ENCODE data around the gene ELF1. TPM values are rescaled to one million over a fixed set of nuclear protein-coding genes. Genes with fewer than 3 reads are reported as not detected.

ELF1 gene
- 60.4 and 61.8 TPM in 2 replicates for total RNA-seq

GRCh38 chr13:41019011-41019487 is at the start of gene ELF1:
TSS of gene ELF1 (minus strand) at chr13:41019316. CDS start at chr13:40982054, 37,262 bp downstream.

DNA sequence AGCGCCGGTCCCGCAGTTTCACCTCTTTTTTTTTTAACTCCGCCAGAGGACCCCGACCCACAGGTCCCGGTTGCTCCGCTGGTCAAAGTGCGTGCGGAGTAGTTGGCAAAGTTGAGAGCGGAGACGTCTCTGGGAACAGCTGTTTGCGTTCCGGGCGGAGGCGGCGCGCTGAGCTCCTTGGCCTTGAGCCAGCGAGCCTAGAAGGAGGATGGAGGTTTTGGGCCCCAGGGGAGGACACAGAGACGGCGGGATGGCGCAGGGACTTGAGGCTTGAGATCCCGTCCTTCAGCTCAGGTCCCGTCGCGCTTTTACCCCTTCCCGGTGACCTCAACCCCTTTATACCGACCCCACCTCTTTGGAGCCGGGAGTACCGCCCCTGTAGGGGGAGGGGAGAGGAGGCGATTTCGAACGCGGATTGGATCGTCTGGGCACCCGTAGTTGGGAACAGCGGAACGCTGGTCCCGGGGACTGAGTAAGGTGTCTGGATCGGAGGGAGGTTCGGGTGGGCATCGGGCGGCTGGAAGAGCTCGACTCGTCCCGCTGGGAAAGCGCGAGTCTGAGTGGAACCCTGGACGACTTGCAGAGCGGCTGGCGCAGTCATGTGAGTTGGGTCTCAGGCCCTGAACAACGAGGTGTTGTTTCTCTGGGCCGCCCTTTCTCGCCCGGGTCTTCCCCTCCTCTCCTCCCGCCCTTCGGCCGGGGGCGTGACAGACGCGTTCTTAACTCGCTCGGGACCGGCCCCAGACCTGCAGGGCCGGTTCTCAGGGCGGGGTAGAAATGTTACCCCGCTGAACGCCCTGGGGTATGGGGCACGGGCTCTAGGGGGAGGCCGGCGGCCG is 42.2 kb upstream of the ELF1 start, which contains the start of gene WBP4:
WBP4 (plus strand) TSS at position 435 of the 839 bp plus-strand sequence; CDS start at position 600, 165 bp downstream.

Other genes with a start within 250 kb of the ELF1 start
- gene MRPS31, start 248.1 kb downstream of the ELF1 start, total RNA-seq, result 11.0 and 11.1 TPM in 2 replicates
- 13.2 and 16.1 TPM in 2 replicates for gene SLC25A15, start 229.7 kb downstream of the ELF1 start, total RNA-seq
- 7.6 and 8.4 TPM in 2 replicates for gene WBP4, start 42.2 kb upstream of the ELF1 start, total RNA-seq
- gene KBTBD6, start 113.5 kb upstream of the ELF1 start, total RNA-seq, result 13.0 and 14.9 TPM in 2 replicates
- 7.8 and 7.9 TPM in 2 replicates for gene KBTBD7, start 175.3 kb upstream of the ELF1 start, total RNA-seq
- 9.1 and 10.5 TPM in 2 replicates for gene MTRF1, start 244.3 kb upstream of the ELF1 start, total RNA-seq